H9 (cell line): Measurements from ENCODE around the gene SEMA7A. TPM values are rescaled to one million over a fixed set of nuclear protein-coding genes. Genes with fewer than 3 reads are reported as not detected.

Experiments used
- DNase-seq: peaks from one replicate; pipeline ENCODE4 v3.0.0-alpha.2; 2017
- H2AFZ ChIP-seq: one replicate; pipeline ENCODE4 v1.6.1; 2013; ENCODE audit warnings: mild to moderate bottlenecking, low read length, control low read depth, moderate library complexity
- H2AK5ac ChIP-seq: 2 replicates; pipeline ENCODE4 v1.6.1; 2013; ENCODE audit warnings: low read length, control low read depth, mixed read lengths; ENCODE audit not compliant: insufficient read length
- H2BK120ac ChIP-seq: one replicate; pipeline ENCODE4 v1.6.1; 2013; ENCODE audit warnings: low read depth, mild to moderate bottlenecking, low read length, control low read depth, inconsistent platforms; ENCODE audit not compliant: poor library complexity, severe bottlenecking
- H2BK12ac ChIP-seq: 2 replicates; pipeline ENCODE4 v1.6.1; 2013; ENCODE audit warnings: low read length, control low read depth, mixed read lengths, low read depth; ENCODE audit not compliant: insufficient read length
- H2BK15ac ChIP-seq: 2 replicates; pipeline ENCODE4 v1.6.1; 2013; ENCODE audit warnings: low read depth, low read length, control low read depth
- H2BK20ac ChIP-seq: one replicate; pipeline ENCODE4 v1.6.1; 2013; ENCODE audit warnings: low read depth, mild to moderate bottlenecking, low read length, control low read depth, inconsistent platforms; ENCODE audit not compliant: poor library complexity, severe bottlenecking
- H2BK5ac ChIP-seq: 2 replicates; pipeline ENCODE4 v1.6.1; 2013; ENCODE audit warnings: low read length, control low read depth, mixed read lengths; ENCODE audit not compliant: insufficient read length
- H3K14ac ChIP-seq: 2 replicates; pipeline ENCODE4 v1.6.1; 2013; ENCODE audit warnings: low read length, control low read depth; ENCODE audit not compliant: insufficient read depth
- H3K18ac ChIP-seq: 2 replicates; pipeline ENCODE4 v1.6.1; 2013; ENCODE audit warnings: low read depth, mild to moderate bottlenecking, mixed read lengths, low read length, control low read depth; ENCODE audit not compliant: insufficient read length
- H3K23ac ChIP-seq: 2 replicates; pipeline ENCODE4 v1.6.1; 2013; ENCODE audit warnings: low read length, control low read depth, mixed read lengths, low read depth; ENCODE audit not compliant: insufficient read length
- H3K23me2 ChIP-seq: 2 replicates; pipeline ENCODE4 v1.6.1; 2013; ENCODE audit warnings: low read depth, mild to moderate bottlenecking, mixed read lengths, low read length, control low read depth; ENCODE audit not compliant: insufficient read length, poor library complexity, severe bottlenecking
- H3K27ac ChIP-seq: 2 replicates; pipeline ENCODE4 v1.5.1; 2013; ENCODE audit warnings: low read length, control low read depth, mixed read lengths, low read depth; ENCODE audit not compliant: insufficient read length
- H3K27me3 ChIP-seq: 2 replicates; pipeline ENCODE4 v1.6.1; 2013; ENCODE audit warnings: low read length, control low read depth, inconsistent platforms; ENCODE audit not compliant: insufficient read depth
- H3K4ac ChIP-seq: 2 replicates; pipeline ENCODE4 v1.6.1; 2013; ENCODE audit warnings: low read depth, mild to moderate bottlenecking, control low read depth, inconsistent platforms, low read length, moderate library complexity
- H3K4me1 ChIP-seq: 2 replicates; pipeline ENCODE4 v1.6.1; 2013; ENCODE audit warnings: low read length, control low read depth, inconsistent platforms; ENCODE audit not compliant: insufficient read depth
- H3K4me2 ChIP-seq: 2 replicates; pipeline ENCODE4 v1.6.1; 2013; ENCODE audit warnings: low read length, control low read depth, mixed read lengths; ENCODE audit not compliant: insufficient read length, insufficient read depth
- H3K56ac ChIP-seq: 2 replicates; pipeline ENCODE4 v1.6.1; 2013; ENCODE audit warnings: low read depth, mild to moderate bottlenecking, mixed read lengths, low read length, control low read depth; ENCODE audit not compliant: insufficient read length
- H3K79me1 ChIP-seq: 2 replicates; pipeline ENCODE4 v1.6.1; 2013; ENCODE audit warnings: low read depth, mild to moderate bottlenecking, moderate library complexity, low read length, control low read depth, inconsistent platforms; ENCODE audit not compliant: insufficient read depth, poor library complexity, severe bottlenecking
- H3K79me2 ChIP-seq: 2 replicates; pipeline ENCODE4 v1.6.1; 2013; ENCODE audit warnings: low read length, control low read depth, inconsistent platforms; ENCODE audit not compliant: insufficient read depth
- H3K9ac ChIP-seq: 2 replicates; pipeline ENCODE4 v1.6.1; 2013; ENCODE audit warnings: low read length, control low read depth, mixed read lengths; ENCODE audit not compliant: insufficient read length; ENCODE audit errors: extremely low read depth
- H3K9me3 ChIP-seq: one replicate; pipeline ENCODE4 v1.6.1; 2013; ENCODE audit warnings: low read depth, low read length, inconsistent platforms; ENCODE audit not compliant: control insufficient read depth
- H3T11ph ChIP-seq: one replicate; pipeline ENCODE4 v1.6.1; 2013; ENCODE audit warnings: mild to moderate bottlenecking, low read length, control low read depth, inconsistent platforms
- H4K20me1 ChIP-seq: one replicate; pipeline ENCODE4 v1.6.1; 2013; ENCODE audit not compliant: control insufficient read depth, insufficient read length, insufficient read depth
- H4K5ac ChIP-seq: 2 replicates; pipeline ENCODE4 v1.6.1; 2013; ENCODE audit warnings: low read depth, mild to moderate bottlenecking, mixed read lengths, low read length, control low read depth; ENCODE audit not compliant: insufficient read length
- H4K8ac ChIP-seq: replicated peaks from 2 replicates; pipeline ENCODE4 v1.6.1; 2013; ENCODE audit warnings: low read length, control low read depth, mixed read lengths, low read depth; ENCODE audit not compliant: insufficient read length
- H4K91ac ChIP-seq: 2 replicates; pipeline ENCODE4 v1.6.1; 2013; ENCODE audit warnings: low read depth, mild to moderate bottlenecking, moderate library complexity, mixed read lengths, low read length, control low read depth; ENCODE audit not compliant: insufficient read length
- H3K27ac Mint-ChIP-seq, 3 experiments: 2 replicates in 2 of 3; 3 replicates in 1 of 3; pipeline ENCODE4 v1.8.0; 2020 to 2021; ENCODE audit warnings: mixed read lengths in 3 of 3, mild to moderate bottlenecking in 1 of 3, moderate library complexity in 1 of 3
- H3K27me3 Mint-ChIP-seq: 2 replicates; pipeline ENCODE4 v1.8.0; 2021; ENCODE audit warnings: low read depth, mild to moderate bottlenecking, moderate library complexity, mixed read lengths
- H3K36me3 Mint-ChIP-seq, 3 experiments: 2 replicates in 2 of 3; 3 replicates in 1 of 3; pipeline ENCODE4 v1.8.0; 2020 to 2021; ENCODE audit warnings: low read depth in 3 of 3, mixed read lengths in 3 of 3; ENCODE audit not compliant: insufficient read depth in 1 of 3
- H3K4me1 Mint-ChIP-seq, 2 experiments: 2 replicates each; pipeline ENCODE4 v1.8.0; 2020; ENCODE audit warnings: mixed read lengths in 2 of 2
- H3K4me3 Mint-ChIP-seq, 2 experiments: 2 replicates in 1 of 2; 3 replicates in 1 of 2; pipeline ENCODE4 v1.8.0; 2020 to 2021; ENCODE audit warnings: mild to moderate bottlenecking in 2 of 2, mixed read lengths in 2 of 2, moderate library complexity in 1 of 2
- H3K9me3 Mint-ChIP-seq, 2 experiments: 2 replicates in 1 of 2; 3 replicates in 1 of 2; pipeline ENCODE4 v1.8.0; 2020; ENCODE audit warnings: mild to moderate bottlenecking in 2 of 2, mixed read lengths in 2 of 2, moderate library complexity in 1 of 2
- WGBS: extraction: QIAGEN DNeasy Blood & Tissue Kit; methylation state at CpG from one replicate; pipeline ENCODE4 v1.1.7; 2013; ENCODE audit warnings: missing lambda C conversion rate, low lambda C conversion rate, mixed read lengths; ENCODE audit not compliant: insufficient read length; ENCODE audit errors: extremely low coverage; 5-methylcytosine and 5-hydroxymethylcytosine counted together
- total RNA-seq: library from RNA; stranded (reverse); gene quantifications from 2 replicates; pipeline ENCODE4 v1.2.1, GENCODE V29; 2021
- TF ChIP-seq, protein P1 (sequence below): fragments of 200-600 bp; sonication (generic); conservative IDR thresholded peaks from 3 replicates; pipeline ENCODE4 v1.8.0; 2021; ENCODE audit warnings: antibody characterized with exemption, mild to moderate bottlenecking

Gene SEMA7A
- total RNA-seq, 1 experiment from 2014 or later: 5.7 TPM

DNA sequence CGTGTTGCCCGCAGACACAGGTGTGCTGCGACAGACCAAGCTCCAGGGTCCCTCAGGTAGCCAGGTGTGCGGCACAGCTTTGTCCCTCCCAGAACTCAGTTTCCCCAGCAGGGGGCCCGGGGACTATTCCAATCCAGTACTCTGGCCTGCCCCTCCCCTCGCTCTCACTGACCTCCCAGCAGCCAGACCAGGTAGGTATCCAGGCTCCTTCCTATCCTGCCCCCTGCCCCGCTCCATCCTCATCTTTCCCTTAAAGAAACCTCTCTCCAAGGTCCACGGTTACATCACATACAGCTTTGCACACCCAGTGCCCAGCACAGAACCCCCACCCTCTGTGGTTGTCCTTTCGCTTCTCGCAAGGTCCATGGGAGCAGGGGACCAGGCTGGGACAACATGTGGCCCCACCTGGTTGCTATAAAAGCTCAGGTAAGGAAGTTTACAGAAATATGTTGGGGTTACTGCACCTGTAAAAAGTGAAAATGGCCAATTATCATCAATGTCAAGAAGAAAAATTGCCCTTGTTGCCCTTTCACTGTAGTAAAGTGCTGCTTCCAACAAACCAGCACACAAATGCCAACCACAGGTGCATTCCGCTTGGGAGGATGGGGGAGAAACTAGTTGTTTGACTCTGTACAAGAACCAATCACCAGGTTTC, 59.0 kb downstream of the SEMA7A start:
- peak overlapping the region in 2 of 3 experiments; percentile 63 to 74; a peak in 3 of 7 replicates for H3K27ac Mint-ChIP-seq
- no peaks in the 10 kb centered on the region; the same call in 1 of the 2 replicates for H3K4me1 ChIP-seq
- no peak overlapping the region for H2BK15ac ChIP-seq
- H3K79me2 ChIP-seq: no peaks in the 10 kb centered on the region
- no peaks in the 10 kb centered on the region for H3K36me3 Mint-ChIP-seq
- H4K8ac ChIP-seq: no peak overlapping the region
- TF ChIP-seq, protein P1, sequence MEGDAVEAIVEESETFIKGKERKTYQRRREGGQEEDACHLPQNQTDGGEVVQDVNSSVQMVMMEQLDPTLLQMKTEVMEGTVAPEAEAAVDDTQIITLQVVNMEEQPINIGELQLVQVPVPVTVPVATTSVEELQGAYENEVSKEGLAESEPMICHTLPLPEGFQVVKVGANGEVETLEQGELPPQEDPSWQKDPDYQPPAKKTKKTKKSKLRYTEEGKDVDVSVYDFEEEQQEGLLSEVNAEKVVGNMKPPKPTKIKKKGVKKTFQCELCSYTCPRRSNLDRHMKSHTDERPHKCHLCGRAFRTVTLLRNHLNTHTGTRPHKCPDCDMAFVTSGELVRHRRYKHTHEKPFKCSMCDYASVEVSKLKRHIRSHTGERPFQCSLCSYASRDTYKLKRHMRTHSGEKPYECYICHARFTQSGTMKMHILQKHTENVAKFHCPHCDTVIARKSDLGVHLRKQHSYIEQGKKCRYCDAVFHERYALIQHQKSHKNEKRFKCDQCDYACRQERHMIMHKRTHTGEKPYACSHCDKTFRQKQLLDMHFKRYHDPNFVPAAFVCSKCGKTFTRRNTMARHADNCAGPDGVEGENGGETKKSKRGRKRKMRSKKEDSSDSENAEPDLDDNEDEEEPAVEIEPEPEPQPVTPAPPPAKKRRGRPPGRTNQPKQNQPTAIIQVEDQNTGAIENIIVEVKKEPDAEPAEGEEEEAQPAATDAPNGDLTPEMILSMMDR: no peak; the same call in 2 of the 3 replicates
- no peak overlapping the region for H2BK20ac ChIP-seq
- peak overlapping the region; percentile 69 to 82 for H3K4me3 Mint-ChIP-seq
- H3K27me3 Mint-ChIP-seq: peaks cover 19% of the 10 kb centered on the region
- H2AK5ac ChIP-seq: no peak overlapping the region
- no peak overlapping the region for H3K27ac ChIP-seq
- no peaks in the 10 kb centered on the region for H3K9me3 ChIP-seq
- H3K23ac ChIP-seq: no peak overlapping the region
- no peak overlapping the region for H4K5ac ChIP-seq
- no peaks in the 10 kb centered on the region for H3K9me3 Mint-ChIP-seq
- no peak overlapping the region for H2AFZ ChIP-seq
- H3K27me3 ChIP-seq: no peaks in the 10 kb centered on the region; the same call in 1 of the 2 replicates
- H3K23me2 ChIP-seq: peaks cover 11% of the 10 kb centered on the region
- no peak overlapping the region for H3K4ac ChIP-seq
- no peak overlapping the region for H3K14ac ChIP-seq
- no peak overlapping the region for H2BK5ac ChIP-seq
- H4K20me1 ChIP-seq: no peaks in the 10 kb centered on the region
- DNase-seq: no peak
- no peak overlapping the region for H4K91ac ChIP-seq
- H3T11ph ChIP-seq: no peak overlapping the region
- no peak overlapping the region for H3K9ac ChIP-seq
- WGBS: no CpG with 5 or more reads among the region's 11 CpGs
- H2BK120ac ChIP-seq: no peak overlapping the region
- no peak overlapping the region for H3K18ac ChIP-seq
- H3K4me2 ChIP-seq: peak overlapping the region; percentile 50
- no peaks in the 10 kb centered on the region for H3K79me1 ChIP-seq
- no peak overlapping the region for H3K56ac ChIP-seq
- no peak overlapping the region for H2BK12ac ChIP-seq
- H3K4me1 Mint-ChIP-seq: peaks cover 21 to 22% of the 10 kb centered on the region in 2 experiments
